GM19023 (cell line): Measurements from ENCODE around the gene TSC1.

Experiments
- ATAC-seq: cut with Tn5 transposase; IDR thresholded peaks from one replicate; pipeline ENCODE4 v1.9.1; 2021; ENCODE audit warnings: mild to moderate bottlenecking, moderate library complexity; ENCODE audit not compliant: unreplicated experiment

Gene TSC1

DNA sequence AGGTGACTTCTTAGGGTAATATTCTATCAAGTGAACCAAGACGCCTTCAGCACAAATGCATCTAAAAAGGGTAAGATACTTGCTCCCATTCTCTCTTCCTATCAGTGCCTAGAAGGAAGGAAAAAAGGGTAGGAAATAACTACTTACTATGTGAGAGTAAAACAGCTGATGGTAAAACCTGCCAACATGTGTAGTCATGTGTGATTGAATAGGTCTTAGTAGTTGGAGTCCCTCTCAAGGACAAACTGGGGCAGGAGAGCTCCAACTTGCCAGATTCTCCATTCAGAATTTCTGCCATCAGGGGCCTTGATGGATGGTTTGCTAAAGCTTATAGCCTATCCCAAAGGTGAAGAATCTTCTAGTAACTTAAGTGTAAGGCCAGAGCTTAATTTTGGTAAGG lies 5.2 kb downstream of the TSC1 start:
- no peak for ATAC-seq

DNA sequence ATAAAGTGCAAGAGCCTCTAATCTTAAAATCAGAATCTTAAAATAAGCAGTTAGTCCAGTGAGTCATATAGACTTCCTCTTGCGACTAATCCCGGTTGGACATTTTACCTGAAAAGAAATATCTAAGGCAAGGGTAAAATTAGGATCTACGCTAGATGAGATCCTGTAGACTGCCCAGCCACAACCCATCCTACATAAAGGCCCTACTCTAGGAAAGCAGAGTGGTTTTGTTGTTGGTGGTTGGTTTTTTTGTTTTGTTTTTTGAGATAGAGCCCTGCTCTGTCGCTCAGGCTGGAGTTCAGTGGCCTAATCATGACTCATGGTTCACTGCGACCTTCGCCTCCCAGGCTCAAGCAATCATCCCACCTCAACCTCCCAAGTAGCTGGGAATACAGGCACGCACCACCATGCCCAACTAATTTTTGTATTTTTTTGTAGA lies 6.9 kb downstream of the TSC1 start:
- no peak for ATAC-seq

DNA sequence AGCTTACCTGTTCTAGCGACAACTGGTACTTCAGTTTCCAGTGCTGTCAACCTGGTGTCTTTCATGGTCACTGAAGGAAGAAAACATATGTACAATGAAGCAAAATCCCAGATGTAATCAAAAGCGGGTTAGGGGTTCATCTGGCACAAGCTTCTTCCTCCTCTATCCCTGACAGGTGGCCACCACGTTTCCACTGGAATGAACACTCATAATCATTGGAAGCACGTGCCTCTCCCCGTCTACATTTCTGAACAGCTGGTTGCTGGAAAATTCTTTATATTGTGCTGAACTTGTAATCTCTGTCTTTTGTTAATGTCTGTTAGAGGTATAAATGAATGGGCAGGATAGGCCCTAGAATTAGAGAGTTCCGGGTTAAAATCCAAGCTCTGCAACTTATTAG lies 9.4 kb downstream of the TSC1 start:
- no peak for ATAC-seq

DNA sequence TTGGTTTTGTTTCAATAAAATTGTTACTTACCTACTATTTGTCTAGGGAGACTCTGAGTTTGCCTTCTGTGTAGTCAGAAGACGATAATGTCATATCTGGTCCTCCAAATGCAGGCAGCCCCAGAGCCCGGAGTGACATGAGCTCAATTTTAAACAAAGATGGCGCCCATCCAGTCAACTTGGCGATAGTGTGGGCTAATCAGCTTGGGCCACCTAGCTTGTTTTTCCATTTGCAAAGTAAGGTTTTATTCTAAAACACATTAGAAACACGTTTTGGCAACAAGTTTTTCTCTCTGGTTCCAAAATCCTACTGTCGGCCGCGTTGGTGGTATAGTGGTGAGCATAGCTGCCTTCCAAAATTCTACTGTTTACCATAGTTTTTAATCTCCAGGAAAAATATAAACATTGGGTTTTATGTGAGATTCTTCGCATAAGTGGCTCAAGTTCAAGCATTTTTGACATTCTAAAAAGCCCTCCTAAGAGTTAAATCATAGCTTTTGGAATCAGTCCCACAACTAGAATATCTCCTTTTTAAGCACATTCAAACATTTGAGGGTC lies 13.2 kb downstream of the TSC1 start:
- ATAC-seq, result no peak

DNA sequence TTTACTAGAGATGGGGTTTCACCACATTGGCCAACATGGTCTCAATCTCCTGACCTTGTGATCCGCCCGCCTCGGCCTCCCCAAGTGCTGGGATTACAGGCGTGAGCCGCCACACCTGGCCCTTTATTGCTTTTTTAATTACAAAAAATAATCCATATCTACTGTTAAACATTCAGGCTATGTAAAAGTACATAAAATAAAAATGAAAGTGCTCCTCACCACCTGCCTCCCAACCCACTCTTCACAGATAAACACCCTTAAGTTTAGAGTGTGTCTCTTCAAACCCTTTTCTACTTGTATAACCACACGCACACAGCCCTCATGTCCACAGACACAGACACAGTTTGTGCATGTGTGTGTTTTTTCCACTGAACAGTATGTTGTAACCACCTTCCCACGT lies 16.7 kb downstream of the TSC1 start:
- ATAC-seq, result no peak

DNA sequence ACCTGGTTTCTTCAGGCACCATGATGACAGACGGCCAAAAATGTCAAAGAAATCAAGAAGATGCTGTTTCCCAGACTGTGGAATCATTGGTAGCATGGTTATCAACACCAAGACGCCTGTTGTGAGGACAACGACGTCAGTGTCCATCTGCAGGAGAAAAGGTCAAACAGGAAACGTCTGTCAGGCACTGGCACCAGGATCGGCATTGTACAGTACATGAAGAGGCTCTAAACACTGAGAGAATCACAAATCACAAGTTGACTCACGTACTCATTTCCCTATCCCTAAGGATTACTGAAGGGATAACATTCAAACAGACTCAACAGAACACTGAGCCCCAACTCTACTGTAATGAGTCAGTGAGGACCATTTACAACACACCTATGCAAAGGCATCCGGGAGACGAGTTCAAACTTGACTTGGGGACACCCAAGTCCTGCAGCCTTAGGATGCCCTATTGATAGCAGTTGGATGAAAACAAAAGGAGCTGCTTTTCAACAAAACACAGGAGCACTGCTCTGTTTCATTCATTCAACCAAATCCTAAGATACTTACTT lies 21.0 kb downstream of the TSC1 start:
- ATAC-seq, result no peak

DNA sequence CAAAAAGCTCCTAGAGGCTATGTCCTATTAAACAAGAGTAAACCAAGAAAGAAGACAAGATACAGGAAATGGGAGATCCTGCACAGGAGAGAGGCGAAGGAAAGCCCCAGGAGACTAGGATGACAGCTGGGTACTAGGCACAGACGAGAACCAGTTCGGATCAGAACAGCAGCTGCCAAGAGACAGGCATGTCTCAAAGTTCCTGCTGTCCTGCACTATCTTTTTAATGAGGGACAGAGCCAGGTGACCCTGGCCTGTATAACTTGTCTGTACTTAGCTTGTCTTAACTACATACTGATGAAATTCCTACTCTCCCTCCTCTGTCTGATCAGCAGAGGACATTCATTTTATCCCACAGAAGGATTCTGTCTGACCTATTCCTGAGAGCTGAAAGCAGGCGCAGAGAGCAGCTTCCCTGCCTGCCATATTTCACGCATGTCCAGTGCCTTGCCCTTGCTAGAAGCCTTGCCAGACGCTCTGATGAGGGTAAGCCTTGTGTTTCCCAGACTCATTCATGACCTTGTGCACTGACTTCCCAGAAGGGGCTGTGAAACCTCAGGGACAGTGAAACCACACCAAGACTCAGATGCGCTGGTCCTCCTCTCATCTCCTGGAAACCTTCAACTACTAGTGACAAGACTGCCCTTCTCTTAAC lies 24.7 kb downstream of the TSC1 start:
- no peak for ATAC-seq

DNA sequence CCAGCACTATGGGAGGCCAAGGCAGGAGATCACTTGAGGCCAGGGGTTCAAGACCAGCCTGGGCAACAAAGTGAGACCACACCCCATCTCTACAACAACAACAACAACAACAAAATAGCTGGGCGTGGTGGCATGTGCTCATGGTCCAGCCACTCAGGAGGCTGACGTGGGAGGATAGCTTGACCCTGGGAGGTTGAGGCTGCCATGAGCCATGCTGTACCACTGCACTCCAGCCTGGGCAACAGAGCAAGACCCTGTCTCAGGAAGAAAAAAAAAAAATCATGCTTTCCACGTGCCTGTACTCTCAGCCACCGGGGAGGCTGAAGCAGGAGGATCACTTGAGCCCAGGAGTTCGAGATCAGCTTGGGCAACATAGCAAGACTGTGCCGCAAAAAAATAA lies 29.5 kb downstream of the TSC1 start:
- ATAC-seq, result no peak

DNA sequence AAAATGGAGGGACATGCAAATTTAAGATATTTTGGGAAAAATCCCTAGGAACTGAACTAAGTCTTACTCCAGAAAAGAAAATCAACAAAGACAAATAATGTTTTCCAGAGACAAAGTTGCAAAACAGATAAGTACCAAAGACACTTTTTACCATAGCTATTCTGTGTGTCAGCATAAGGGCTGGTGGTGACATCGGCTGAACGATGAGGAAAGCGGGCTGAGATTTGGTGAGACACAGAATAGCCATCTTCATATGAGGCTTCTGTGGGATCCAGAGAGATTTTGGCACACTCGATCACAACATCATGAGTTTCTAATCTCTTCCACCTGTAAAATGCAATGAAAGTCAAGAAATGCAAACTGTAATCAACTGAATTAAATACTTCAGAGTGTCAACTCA lies 32.3 kb downstream of the TSC1 start:
- no peak for ATAC-seq

DNA sequence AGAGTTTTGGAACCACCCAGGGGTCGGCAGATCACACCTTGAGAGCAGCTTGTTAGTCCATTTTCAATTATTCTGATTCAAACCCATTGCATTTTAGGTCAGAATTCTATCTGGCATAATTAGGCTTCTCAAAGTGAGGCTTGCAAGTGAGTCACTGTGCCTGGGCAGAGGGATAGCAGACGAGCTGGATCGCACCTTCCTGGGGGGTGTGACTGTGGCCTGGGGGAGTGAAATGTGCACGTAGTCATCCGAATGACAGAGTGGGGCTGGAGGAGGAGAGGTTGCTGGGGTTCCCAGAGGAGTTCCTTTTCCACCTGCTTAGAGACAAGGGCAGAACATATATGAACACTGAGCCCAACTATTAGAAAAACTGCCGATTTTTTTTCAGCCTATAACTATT lies 34.0 kb downstream of the TSC1 start:
- no peak for ATAC-seq

DNA sequence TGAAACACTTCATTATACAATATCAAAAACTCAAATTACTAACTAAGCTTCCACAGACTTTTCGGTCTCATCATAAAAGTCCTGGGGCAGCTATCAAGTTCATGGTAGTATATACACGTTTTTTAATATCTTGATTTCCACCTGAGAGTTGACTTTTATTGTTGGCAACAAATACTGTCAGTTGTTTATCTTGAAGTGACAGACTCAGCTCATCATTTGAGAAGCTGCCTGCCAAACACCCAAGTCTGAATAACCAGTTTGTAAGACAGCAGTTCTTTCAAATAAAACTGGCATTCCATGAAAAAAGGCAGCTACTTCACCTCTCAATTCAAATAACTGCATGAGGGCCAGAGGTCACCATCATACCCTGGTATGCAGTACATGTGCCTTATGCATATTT lies 35.1 kb downstream of the TSC1 start:
- ATAC-seq, result no peak

DNA sequence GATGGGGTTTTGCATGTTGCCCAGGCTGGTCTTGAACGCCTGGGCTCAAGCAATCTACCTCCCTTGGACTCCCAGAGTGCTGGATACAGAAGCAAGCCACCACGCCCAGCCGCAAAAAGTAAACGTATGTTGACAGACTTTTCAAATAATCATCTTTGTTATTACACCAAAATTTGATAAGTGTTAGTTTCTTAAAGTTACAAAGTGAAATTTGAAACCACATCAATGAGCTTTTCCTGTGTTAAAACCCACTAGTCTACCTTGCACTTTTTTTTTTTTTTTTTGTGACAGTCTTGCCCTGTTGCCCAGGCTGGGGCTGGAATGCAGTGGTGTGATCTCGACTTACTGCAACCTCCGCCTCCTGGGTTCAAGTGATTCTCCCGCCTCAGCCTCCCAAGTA lies 35.8 kb downstream of the TSC1 start:
- no peak for ATAC-seq

DNA sequence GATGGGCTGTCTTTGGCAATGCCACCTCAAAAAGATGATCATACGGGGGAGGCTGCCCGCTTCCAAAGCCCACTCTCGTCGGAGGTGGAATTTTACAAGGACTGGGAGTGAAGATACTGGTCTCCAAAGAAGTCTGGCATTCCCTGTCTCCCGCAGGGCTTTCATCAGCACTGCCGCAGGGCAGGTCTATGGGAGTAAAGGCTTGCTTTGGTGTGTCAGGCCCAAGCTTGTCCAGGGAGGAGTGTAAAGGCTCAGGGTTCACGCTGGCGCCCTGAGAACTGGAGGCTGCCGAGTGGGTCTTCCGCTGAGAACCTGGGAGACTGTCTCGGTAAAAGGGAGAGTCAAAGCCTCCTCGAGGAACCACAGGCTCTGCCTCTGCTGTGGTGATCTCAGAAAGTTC lies 38.7 kb downstream of the TSC1 start:
- ATAC-seq, result no peak

DNA sequence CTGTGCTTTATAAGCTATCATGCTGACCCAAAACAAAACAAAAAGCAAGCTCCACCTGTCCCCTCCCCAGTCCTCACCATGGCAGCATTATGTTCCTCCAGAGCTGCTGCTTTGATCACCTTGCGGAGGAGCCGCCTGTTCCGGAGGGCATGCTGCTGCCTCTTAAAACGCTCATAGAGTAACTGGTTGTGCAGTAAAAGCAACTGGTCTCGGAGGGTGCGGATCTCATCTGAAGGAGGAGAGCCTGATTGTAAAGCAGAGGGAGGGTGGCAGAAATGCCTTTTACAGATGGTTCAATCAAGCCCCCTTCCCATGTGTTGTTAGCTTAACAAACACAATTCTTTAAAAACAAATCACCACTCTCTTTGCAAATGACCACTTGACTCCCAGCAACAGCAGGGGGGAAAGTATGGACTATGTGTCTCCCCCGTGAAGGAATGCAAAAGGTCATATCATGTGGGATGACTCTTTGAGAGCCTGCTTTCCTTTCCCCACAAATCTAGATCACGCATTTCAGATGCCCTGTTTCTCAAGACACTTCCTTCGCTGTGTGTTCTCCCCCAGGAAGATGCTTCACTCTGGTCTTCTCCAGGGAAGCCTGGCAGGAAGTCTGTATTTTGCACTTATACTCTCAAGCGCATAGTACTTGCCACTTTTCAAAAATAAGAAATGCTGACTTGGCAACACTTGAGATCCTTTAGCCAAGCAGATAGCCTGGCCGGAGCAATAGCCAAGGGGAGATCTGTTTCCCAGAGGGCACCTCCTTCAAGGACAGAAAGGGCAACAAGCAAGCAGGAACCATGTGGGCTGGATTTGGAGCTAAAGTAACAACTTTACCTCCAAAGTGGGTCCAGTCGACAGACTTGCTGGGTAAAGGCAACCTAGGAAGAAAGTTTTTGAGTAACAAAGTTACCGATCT lies 40.6 kb downstream of the TSC1 start:
- ATAC-seq, result no peak

DNA sequence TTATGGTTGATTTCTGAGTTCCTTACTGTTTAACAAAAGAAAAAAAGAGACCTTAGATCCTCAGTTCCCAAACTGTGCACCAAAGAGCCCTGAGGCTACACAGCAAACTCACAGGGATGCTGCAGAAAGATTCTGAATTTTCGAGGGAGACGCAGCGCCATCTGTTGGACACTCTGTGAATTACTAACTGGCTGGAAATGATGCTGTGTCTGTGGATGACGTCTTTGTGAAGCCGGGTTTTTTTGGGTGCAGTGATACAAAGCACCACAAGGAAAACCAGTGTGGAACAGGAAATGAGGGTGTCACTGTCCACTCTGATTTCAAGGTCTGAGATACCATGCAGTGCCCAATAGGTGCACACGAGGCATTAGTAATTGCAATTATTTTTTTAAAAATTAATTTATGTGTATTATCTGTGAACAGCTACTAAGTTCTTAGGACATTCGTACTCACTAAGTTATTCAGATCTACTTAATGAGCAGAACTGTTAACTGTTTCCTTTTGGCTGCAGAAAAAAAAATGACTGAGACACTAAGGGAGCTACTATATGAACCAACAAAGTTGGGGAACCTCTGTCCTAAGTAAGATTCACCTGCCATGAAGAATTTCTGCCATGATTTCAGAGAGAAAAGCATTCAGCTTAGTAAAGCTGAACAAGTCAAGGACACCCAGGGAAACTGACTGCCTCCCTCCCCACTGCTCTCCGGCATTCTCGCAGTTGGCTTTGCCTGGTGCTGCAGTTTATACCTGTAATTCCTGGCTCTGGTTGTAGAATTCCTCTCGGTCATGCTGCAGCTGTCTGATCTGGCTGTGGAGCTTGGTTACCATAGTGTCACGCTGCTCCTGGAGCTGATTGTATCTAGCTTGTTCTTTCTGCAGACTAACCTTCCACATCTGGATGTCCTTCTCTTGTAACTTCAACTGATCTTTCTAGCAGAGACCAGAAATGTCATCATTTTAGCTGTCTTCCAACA lies 42.3 kb downstream of the TSC1 start:
- ATAC-seq, result no peak

DNA sequence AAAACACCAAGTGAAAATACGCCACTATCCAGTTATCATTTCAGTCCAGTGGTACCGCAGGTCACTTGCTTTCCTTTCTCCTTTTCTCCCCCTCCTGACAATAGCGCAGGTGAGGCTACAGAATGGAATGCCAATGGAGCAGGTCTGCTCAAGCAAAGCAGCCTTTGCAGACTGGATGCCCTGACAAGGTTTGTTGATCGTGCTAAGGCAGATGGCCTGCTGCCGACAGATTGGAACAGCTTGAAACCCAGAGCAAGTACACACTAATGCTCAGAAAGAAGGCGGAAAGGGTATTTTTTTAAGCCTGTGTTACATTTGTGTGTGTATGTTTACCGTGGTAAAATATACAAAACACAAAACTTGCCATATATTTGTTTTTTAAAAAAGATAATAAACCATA lies 46.4 kb downstream of the TSC1 start:
- no peak for ATAC-seq

DNA sequence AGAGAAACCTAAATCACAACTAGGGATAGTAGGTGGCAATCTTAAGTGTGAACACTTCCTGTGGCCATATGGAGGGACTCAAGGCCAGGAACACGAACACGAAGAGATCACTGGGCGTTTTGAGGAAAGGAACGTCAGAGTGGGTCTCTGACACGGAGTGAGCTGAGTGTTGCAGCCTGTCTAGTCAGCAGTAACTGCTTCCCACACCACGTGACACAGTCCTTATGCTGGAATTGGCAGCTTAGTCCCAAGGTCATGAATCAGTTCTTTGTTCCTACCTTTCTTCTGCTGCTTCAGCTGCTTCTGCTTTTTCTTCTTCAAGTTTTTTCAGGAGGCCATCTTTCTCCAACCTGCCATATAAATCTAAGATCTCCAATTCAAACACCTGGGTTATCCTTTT lies 47.5 kb downstream of the TSC1 start:
- ATAC-seq, result no peak

DNA sequence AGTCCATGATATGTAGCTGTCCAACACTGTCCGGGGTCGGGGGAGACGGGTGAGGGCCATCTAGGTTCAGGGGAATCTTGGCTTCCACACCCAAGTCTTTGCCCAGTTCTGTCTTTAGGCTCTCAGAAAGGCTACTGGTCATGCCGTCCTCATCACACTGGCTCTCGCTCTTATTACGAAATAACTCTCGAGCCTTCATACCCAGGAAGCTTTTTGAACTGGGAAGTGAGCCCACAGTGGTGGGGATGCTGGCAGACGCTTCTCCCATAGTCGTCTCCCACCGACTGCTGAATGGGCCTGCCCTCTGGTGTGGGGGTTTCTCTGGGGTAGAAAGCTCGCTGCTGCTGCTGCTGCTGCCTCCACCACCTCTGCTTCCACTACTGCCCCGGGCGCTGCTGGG lies 48.2 kb downstream of the TSC1 start:
- no peak for ATAC-seq

DNA sequence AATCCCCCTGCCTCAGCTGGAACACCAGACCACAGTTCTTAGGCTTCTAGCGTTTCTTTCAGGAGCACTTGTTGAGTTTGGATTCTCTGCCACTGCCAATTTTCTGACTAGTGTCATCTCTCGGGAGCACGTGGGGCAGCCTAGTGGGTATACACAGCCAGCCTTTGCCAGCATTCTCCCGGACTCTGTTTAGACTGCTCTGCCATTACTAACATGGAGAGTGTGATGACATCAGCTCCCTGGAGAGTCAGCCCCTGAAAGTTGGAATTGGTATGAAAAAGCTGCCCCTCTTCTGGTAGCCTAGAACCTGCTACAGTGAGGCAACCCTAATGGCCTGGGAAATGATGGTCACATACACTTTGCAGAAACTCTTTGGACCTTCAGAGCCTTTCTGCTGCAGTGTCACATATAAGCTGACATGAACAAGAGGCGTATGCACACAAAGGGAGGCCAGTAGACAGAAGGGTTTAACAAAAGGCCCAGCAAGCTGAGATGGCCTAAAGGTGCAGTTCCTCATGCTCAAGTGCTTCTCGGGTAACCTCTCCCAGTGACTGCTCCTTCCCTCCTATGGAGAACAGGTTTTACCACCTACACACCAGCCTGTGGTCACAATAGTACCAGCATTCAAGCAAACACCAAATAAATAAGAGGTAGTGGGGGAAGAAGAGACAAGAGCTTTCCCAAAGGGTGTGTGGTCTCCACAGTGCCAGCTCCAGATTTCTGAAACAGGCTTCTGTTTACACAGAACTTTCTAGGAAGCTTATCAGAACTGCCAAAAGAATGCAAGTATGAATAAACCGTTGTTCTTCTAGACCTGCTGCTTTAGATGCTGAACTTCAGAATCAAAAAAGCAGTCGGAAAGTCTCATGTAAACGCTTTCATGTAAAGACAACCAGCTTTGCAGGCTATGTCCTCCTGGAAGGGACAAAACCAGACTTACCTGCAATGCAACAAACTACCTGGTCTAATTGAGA lies 49.3 kb downstream of the TSC1 start:
- ATAC-seq, result no peak

DNA sequence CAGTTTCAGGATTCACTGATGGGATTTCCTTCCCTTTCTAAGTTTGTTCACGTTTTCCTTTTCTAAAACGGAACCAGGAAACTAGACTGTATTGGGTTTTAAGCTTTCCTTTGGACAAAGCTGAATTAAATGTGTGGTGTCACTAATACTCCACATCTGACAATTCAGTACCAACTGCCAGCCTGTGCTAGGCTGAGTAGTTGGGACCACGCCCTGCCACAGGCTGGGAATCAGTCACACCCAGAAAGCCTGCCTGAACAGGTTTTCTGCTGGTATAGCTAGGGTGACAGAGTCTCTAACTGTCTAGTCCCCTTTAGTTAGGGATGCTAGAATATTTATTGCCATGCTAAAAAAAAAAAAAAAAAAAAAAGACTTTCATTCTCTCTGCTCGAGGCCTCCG lies 50.1 kb downstream of the TSC1 start:
- ATAC-seq, result no peak
